H9 (cell line): ENCODE results near the gene RNU4-1. TPM values are rescaled to one million over a fixed set of nuclear protein-coding genes. Genes with fewer than 3 reads are reported as not detected.

Experiments used
- DNase-seq: peaks from one replicate; pipeline ENCODE4 v3.0.0-alpha.2; 2017
- H2AFZ ChIP-seq: one replicate; pipeline ENCODE4 v1.6.1; 2013; ENCODE audit warnings: mild to moderate bottlenecking, low read length, control low read depth, moderate library complexity
- H2AK5ac ChIP-seq: 2 replicates; pipeline ENCODE4 v1.6.1; 2013; ENCODE audit warnings: low read length, control low read depth, mixed read lengths; ENCODE audit not compliant: insufficient read length
- H2BK120ac ChIP-seq: one replicate; pipeline ENCODE4 v1.6.1; 2013; ENCODE audit warnings: low read depth, mild to moderate bottlenecking, low read length, control low read depth, inconsistent platforms; ENCODE audit not compliant: poor library complexity, severe bottlenecking
- H2BK12ac ChIP-seq: 2 replicates; pipeline ENCODE4 v1.6.1; 2013; ENCODE audit warnings: low read length, control low read depth, mixed read lengths, low read depth; ENCODE audit not compliant: insufficient read length
- H2BK15ac ChIP-seq: 2 replicates; pipeline ENCODE4 v1.6.1; 2013; ENCODE audit warnings: low read depth, low read length, control low read depth
- H2BK20ac ChIP-seq: one replicate; pipeline ENCODE4 v1.6.1; 2013; ENCODE audit warnings: low read depth, mild to moderate bottlenecking, low read length, control low read depth, inconsistent platforms; ENCODE audit not compliant: poor library complexity, severe bottlenecking
- H2BK5ac ChIP-seq: 2 replicates; pipeline ENCODE4 v1.6.1; 2013; ENCODE audit warnings: low read length, control low read depth, mixed read lengths; ENCODE audit not compliant: insufficient read length
- H3K14ac ChIP-seq: 2 replicates; pipeline ENCODE4 v1.6.1; 2013; ENCODE audit warnings: low read length, control low read depth; ENCODE audit not compliant: insufficient read depth
- H3K18ac ChIP-seq: 2 replicates; pipeline ENCODE4 v1.6.1; 2013; ENCODE audit warnings: low read depth, mild to moderate bottlenecking, mixed read lengths, low read length, control low read depth; ENCODE audit not compliant: insufficient read length
- H3K23ac ChIP-seq: 2 replicates; pipeline ENCODE4 v1.6.1; 2013; ENCODE audit warnings: low read length, control low read depth, mixed read lengths, low read depth; ENCODE audit not compliant: insufficient read length
- H3K23me2 ChIP-seq: 2 replicates; pipeline ENCODE4 v1.6.1; 2013; ENCODE audit warnings: low read depth, mild to moderate bottlenecking, mixed read lengths, low read length, control low read depth; ENCODE audit not compliant: insufficient read length, poor library complexity, severe bottlenecking
- H3K27ac ChIP-seq: 2 replicates; pipeline ENCODE4 v1.5.1; 2013; ENCODE audit warnings: low read length, control low read depth, mixed read lengths, low read depth; ENCODE audit not compliant: insufficient read length
- H3K27me3 ChIP-seq: 2 replicates; pipeline ENCODE4 v1.6.1; 2013; ENCODE audit warnings: low read length, control low read depth, inconsistent platforms; ENCODE audit not compliant: insufficient read depth
- H3K4ac ChIP-seq: 2 replicates; pipeline ENCODE4 v1.6.1; 2013; ENCODE audit warnings: low read depth, mild to moderate bottlenecking, control low read depth, inconsistent platforms, low read length, moderate library complexity
- H3K4me1 ChIP-seq: 2 replicates; pipeline ENCODE4 v1.6.1; 2013; ENCODE audit warnings: low read length, control low read depth, inconsistent platforms; ENCODE audit not compliant: insufficient read depth
- H3K4me2 ChIP-seq: 2 replicates; pipeline ENCODE4 v1.6.1; 2013; ENCODE audit warnings: low read length, control low read depth, mixed read lengths; ENCODE audit not compliant: insufficient read length, insufficient read depth
- H3K56ac ChIP-seq: 2 replicates; pipeline ENCODE4 v1.6.1; 2013; ENCODE audit warnings: low read depth, mild to moderate bottlenecking, mixed read lengths, low read length, control low read depth; ENCODE audit not compliant: insufficient read length
- H3K79me1 ChIP-seq: 2 replicates; pipeline ENCODE4 v1.6.1; 2013; ENCODE audit warnings: low read depth, mild to moderate bottlenecking, moderate library complexity, low read length, control low read depth, inconsistent platforms; ENCODE audit not compliant: insufficient read depth, poor library complexity, severe bottlenecking
- H3K79me2 ChIP-seq: 2 replicates; pipeline ENCODE4 v1.6.1; 2013; ENCODE audit warnings: low read length, control low read depth, inconsistent platforms; ENCODE audit not compliant: insufficient read depth
- H3K9ac ChIP-seq: 2 replicates; pipeline ENCODE4 v1.6.1; 2013; ENCODE audit warnings: low read length, control low read depth, mixed read lengths; ENCODE audit not compliant: insufficient read length; ENCODE audit errors: extremely low read depth
- H3K9me3 ChIP-seq: one replicate; pipeline ENCODE4 v1.6.1; 2013; ENCODE audit warnings: low read depth, low read length, inconsistent platforms; ENCODE audit not compliant: control insufficient read depth
- H3T11ph ChIP-seq: one replicate; pipeline ENCODE4 v1.6.1; 2013; ENCODE audit warnings: mild to moderate bottlenecking, low read length, control low read depth, inconsistent platforms
- H4K20me1 ChIP-seq: one replicate; pipeline ENCODE4 v1.6.1; 2013; ENCODE audit not compliant: control insufficient read depth, insufficient read length, insufficient read depth
- H4K5ac ChIP-seq: 2 replicates; pipeline ENCODE4 v1.6.1; 2013; ENCODE audit warnings: low read depth, mild to moderate bottlenecking, mixed read lengths, low read length, control low read depth; ENCODE audit not compliant: insufficient read length
- H4K8ac ChIP-seq: replicated peaks from 2 replicates; pipeline ENCODE4 v1.6.1; 2013; ENCODE audit warnings: low read length, control low read depth, mixed read lengths, low read depth; ENCODE audit not compliant: insufficient read length
- H4K91ac ChIP-seq: 2 replicates; pipeline ENCODE4 v1.6.1; 2013; ENCODE audit warnings: low read depth, mild to moderate bottlenecking, moderate library complexity, mixed read lengths, low read length, control low read depth; ENCODE audit not compliant: insufficient read length
- H3K27ac Mint-ChIP-seq, 3 experiments: 2 replicates in 2 of 3; 3 replicates in 1 of 3; pipeline ENCODE4 v1.8.0; 2020 to 2021; ENCODE audit warnings: mixed read lengths in 3 of 3, mild to moderate bottlenecking in 1 of 3, moderate library complexity in 1 of 3
- H3K27me3 Mint-ChIP-seq: 2 replicates; pipeline ENCODE4 v1.8.0; 2021; ENCODE audit warnings: low read depth, mild to moderate bottlenecking, moderate library complexity, mixed read lengths
- H3K36me3 Mint-ChIP-seq, 3 experiments: 2 replicates in 2 of 3; 3 replicates in 1 of 3; pipeline ENCODE4 v1.8.0; 2020 to 2021; ENCODE audit warnings: low read depth in 3 of 3, mixed read lengths in 3 of 3; ENCODE audit not compliant: insufficient read depth in 1 of 3
- H3K4me1 Mint-ChIP-seq, 2 experiments: 2 replicates each; pipeline ENCODE4 v1.8.0; 2020; ENCODE audit warnings: mixed read lengths in 2 of 2
- H3K4me3 Mint-ChIP-seq, 2 experiments: 2 replicates in 1 of 2; 3 replicates in 1 of 2; pipeline ENCODE4 v1.8.0; 2020 to 2021; ENCODE audit warnings: mild to moderate bottlenecking in 2 of 2, mixed read lengths in 2 of 2, moderate library complexity in 1 of 2
- H3K9me3 Mint-ChIP-seq, 2 experiments: 2 replicates in 1 of 2; 3 replicates in 1 of 2; pipeline ENCODE4 v1.8.0; 2020; ENCODE audit warnings: mild to moderate bottlenecking in 2 of 2, mixed read lengths in 2 of 2, moderate library complexity in 1 of 2
- CTCF ChIP-seq: fragments of 200-600 bp; sonication (generic); conservative IDR thresholded peaks from 3 replicates; pipeline ENCODE4 v1.8.0; 2021; ENCODE audit warnings: antibody characterized with exemption, mild to moderate bottlenecking
- WGBS: extraction: QIAGEN DNeasy Blood & Tissue Kit; methylation state at CpG from one replicate; pipeline ENCODE4 v1.1.7; 2013; ENCODE audit warnings: missing lambda C conversion rate, low lambda C conversion rate, mixed read lengths; ENCODE audit not compliant: insufficient read length; ENCODE audit errors: extremely low coverage; 5-methylcytosine and 5-hydroxymethylcytosine counted together
- total RNA-seq: library from RNA; stranded (reverse); gene quantifications from 2 replicates; pipeline ENCODE4 v1.2.1, GENCODE V29; 2021

RNU4-1 gene
- total RNA-seq, 1 experiment from 2014 or later = 3,262 TPM

GRCh38 chr12:120284381-120284780, 8.7 kb downstream of the RNU4-1 start:
- no peak overlapping the region for H2AK5ac ChIP-seq
- no peak overlapping the region for H2BK12ac ChIP-seq
- WGBS = no CpG with 5 or more reads among the region's 3 CpGs
- peaks cover 14 to 18% of the 10 kb centered on the region in 2 experiments for H3K4me1 Mint-ChIP-seq
- no peak overlapping the region for H3K14ac ChIP-seq
- H4K91ac ChIP-seq = no peak overlapping the region
- H3K9me3 Mint-ChIP-seq = peaks cover 3 to 4% of the 10 kb centered on the region in 2 experiments; a peak in 4 of 5 replicates
- H3K9me3 ChIP-seq = no peaks in the 10 kb centered on the region
- TF ChIP-seq CTCF = no peak
- H3K56ac ChIP-seq = no peak overlapping the region
- DNase-seq = no peak
- H2BK15ac ChIP-seq = no peak overlapping the region
- H2AFZ ChIP-seq = no peak overlapping the region
- H4K5ac ChIP-seq = no peak overlapping the region
- H3K4me1 ChIP-seq = no peaks in the 10 kb centered on the region
- H3K79me2 ChIP-seq = no peaks in the 10 kb centered on the region
- H3K4me2 ChIP-seq = no peak overlapping the region
- H3K23ac ChIP-seq = no peak overlapping the region
- H3K27ac ChIP-seq = no peak overlapping the region
- H4K20me1 ChIP-seq = no peaks in the 10 kb centered on the region
- no peak overlapping the region for H4K8ac ChIP-seq
- H3T11ph ChIP-seq = no peak overlapping the region
- no peaks in the 10 kb centered on the region for H3K23me2 ChIP-seq
- H2BK5ac ChIP-seq = no peak overlapping the region
- no peak overlapping the region for H3K27ac Mint-ChIP-seq
- no peak overlapping the region for H3K4ac ChIP-seq
- H2BK20ac ChIP-seq = no peak overlapping the region
- peaks cover under 1 to 2% (median 2%) of the 10 kb centered on the region in 3 experiments; a peak in 5 of 7 replicates for H3K36me3 Mint-ChIP-seq
- H2BK120ac ChIP-seq = no peak overlapping the region
- no peak overlapping the region for H3K18ac ChIP-seq
- H3K79me1 ChIP-seq = no peaks in the 10 kb centered on the region
- H3K4me3 Mint-ChIP-seq = no peak overlapping the region
- no peaks in the 10 kb centered on the region; the same call in none of the 2 replicates for H3K27me3 Mint-ChIP-seq
- no peaks in the 10 kb centered on the region for H3K27me3 ChIP-seq
- H3K9ac ChIP-seq = no peak overlapping the region
